KOPT-K1 (cell line): ENCODE data around the gene PNPO.
A peak's percentile ranks its signal among the peaks of the same experiment; 100 is the strongest.
"Not testable (repeated sequence)": the region's sequence is repeated elsewhere in the genome, so short reads cannot be mapped to it uniquely, and the experiment has no call there.

Experiments used
- H3K27ac ChIP-seq: fragments of 200-600 bp; sonication (generic); 2 replicates; pipeline ENCODE4 v1.5.1; 2016; ENCODE audit warnings: antibody characterized with exemption, mild to moderate bottlenecking, low read depth, low read length; ENCODE audit not compliant: poor library complexity, severe bottlenecking
- H3K36me3 ChIP-seq: fragments of 200-600 bp; sonication (generic); 2 replicates; pipeline ENCODE4 v1.5.1; 2017; ENCODE audit warnings: antibody characterized with exemption, mild to moderate bottlenecking, low read length, moderate library complexity; ENCODE audit not compliant: insufficient read depth
- H3K9me3 ChIP-seq: fragments of 200-600 bp; sonication (generic); 2 replicates; pipeline ENCODE4 v1.5.1; 2017; ENCODE audit warnings: antibody characterized with exemption, low read length, mild to moderate bottlenecking; ENCODE audit not compliant: insufficient read depth, poor library complexity, severe bottlenecking

The PNPO gene

DNA sequence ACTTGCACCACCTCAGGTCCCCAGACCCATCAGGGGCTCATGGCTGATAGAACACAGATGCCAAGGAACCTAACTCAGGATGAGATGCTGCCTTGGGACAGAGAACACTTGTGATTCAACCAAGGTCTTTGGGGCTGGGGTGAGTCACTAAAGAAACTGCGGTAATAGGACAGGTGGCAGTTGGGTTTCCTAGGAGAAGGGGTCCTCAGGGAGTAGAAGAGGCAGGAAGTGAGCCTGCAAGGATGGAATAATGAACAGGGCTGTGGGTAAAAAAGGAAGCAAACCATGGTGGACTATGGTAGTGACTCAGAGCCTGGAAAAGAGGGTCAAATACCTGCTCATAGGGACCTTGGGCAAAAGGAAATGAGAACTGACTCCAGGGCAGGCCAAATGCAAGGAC, 6.5 kb upstream of the PNPO start:
- Histone ChIP-seq H3K36me3 (peaks cover 9% of the 10 kb centered on the region), H3K9me3 (no peaks in the 10 kb centered on the region), H3K27ac (no peak overlapping the region)

DNA sequence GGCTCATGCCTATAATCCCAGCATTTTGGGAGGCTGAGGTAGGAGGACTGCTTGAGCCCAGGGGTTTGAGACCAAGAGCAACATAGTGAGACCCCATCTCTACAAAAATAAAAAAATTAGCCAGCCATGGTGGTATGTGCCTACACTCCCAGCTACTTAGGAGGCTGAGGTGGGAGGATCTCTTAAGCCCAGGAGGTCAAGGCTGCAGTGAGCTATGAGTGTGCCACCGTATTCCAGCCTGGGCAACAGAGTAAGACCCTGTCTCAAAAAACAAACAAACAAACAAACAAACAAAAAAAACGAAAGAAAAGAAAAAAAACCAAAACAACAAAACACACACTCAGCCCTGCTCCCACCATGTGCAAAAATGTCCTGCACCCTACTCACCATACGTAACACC, 5.9 kb upstream of the PNPO start:
- H3K9me3 ChIP-seq, H3K36me3 ChIP-seq, H3K27ac ChIP-seq: not testable (repeated sequence)

DNA sequence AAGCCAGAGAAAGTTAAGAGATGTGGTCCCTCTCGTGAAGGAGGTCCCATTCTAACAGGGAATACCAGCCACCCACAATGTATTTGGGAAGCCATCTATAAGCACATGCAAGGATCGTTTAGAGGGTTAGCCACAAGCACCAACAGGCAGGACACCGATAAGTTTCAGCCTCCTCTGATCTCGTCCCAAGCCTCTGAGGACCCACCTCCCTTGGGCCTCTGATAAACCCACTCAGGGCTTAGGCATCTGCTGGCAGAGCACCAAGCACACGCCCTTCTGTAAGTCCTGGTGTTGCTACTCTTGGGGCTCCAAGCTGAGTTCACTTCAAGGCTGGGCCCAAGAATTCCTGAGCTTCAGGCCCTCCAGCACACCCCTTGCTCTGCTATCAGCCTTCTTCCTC, 5.4 kb upstream of the PNPO start:
- Histone ChIP-seq H3K27ac (no peak overlapping the region), H3K9me3 (no peaks in the 10 kb centered on the region)

DNA sequence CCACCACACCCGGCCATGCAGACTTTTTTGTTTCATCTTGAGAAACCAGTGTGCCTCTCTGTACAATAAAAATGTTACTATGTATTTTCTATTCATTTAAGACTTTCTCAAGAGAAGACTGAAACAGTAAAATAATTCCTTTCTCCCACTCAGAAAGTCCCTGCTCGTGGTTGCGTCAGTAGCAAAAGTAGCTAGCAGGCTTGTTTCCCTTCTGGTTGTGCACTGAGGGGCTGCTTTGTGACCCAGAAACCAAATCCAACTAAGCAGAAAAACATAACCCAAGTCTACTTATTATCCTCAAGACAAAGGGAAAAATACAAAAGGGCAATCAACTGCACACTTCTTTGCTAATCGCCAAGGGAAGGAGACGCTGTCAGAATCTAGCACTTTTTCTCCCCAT, 3.4 kb upstream of the PNPO start:
- Histone ChIP-seq H3K27ac (no peak overlapping the region), H3K9me3 (no peaks in the 10 kb centered on the region), H3K36me3 (no peaks in the 10 kb centered on the region)

More for the DNA sequence above, 5.4 kb upstream of the PNPO start:
- H3K36me3 ChIP-seq: no peaks in the 10 kb centered on the region; the same call in 1 of the 2 replicates

DNA sequence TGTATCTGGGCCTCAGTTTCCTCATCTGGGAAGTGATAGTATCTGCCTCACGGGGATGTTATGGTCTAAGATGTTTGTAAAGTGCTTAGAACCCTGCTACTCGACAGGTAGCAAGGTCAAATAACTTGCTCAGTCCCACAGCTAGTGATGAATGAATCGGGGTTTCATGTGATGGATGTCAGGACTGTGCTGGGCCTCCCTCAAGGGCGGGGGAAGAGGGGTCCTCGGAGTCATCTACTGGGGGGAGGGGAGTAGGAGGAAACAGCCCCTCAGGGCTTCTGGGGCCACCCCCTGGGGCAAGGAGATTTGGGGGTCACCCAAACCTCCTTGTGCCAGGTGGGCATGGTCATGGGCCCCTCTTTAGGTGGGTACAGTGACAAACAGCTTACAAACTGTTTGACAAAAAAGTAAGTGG, 732 bp downstream of the PNPO start:
- Histone ChIP-seq H3K9me3 (no peaks in the 10 kb centered on the region), H3K27ac (peak overlapping the region; percentile 82), H3K36me3 (peaks cover 39% of the 10 kb centered on the region)

DNA sequence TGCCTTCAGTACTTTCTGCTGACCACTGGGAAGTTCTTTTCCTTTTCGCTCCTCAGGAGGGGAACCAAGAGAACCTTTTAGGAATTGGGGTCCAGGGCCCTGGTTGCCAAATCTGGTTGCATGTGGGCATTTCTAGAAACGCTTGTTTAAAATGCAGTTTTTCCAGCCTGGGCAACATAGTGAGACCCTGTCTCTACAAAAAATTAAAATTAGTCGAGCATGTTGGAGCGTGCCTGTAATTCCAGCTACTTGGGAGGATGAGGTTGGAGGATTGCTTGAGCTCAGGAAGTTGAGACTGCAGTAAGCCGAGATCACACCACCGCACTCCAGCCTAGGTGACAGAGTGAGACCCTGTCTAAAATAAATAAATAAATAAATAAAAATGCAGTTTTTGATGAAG, 1.2 kb downstream of the PNPO start:
- peaks cover 41% of the 10 kb centered on the region for H3K36me3 ChIP-seq
- H3K27ac ChIP-seq: peak overlapping the region; percentile 82
- no peaks in the 10 kb centered on the region for H3K9me3 ChIP-seq

DNA sequence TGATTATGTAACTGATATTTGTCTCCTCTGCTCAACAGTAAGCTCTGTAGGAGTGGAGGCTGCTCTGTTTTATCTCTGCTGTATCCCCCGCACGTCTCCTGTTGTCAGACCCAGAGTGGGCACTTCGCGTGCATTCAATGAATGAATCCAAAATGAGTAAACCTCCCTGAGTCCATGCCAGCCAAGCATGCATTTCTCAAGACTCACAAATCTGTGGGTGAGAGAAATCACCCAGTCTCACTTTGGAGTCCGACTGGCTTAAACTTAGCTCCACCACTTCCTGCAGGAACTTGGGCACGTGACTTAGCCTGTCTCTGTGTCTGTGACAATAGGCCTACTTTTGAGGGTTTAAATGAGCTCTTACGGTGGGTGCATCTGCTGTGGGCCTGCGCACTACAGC, 3.7 kb downstream of the PNPO start:
- peak overlapping the region; percentile 73 for H3K27ac ChIP-seq
- H3K9me3 ChIP-seq: no peaks in the 10 kb centered on the region
- H3K36me3 ChIP-seq: peaks cover 63% of the 10 kb centered on the region

DNA sequence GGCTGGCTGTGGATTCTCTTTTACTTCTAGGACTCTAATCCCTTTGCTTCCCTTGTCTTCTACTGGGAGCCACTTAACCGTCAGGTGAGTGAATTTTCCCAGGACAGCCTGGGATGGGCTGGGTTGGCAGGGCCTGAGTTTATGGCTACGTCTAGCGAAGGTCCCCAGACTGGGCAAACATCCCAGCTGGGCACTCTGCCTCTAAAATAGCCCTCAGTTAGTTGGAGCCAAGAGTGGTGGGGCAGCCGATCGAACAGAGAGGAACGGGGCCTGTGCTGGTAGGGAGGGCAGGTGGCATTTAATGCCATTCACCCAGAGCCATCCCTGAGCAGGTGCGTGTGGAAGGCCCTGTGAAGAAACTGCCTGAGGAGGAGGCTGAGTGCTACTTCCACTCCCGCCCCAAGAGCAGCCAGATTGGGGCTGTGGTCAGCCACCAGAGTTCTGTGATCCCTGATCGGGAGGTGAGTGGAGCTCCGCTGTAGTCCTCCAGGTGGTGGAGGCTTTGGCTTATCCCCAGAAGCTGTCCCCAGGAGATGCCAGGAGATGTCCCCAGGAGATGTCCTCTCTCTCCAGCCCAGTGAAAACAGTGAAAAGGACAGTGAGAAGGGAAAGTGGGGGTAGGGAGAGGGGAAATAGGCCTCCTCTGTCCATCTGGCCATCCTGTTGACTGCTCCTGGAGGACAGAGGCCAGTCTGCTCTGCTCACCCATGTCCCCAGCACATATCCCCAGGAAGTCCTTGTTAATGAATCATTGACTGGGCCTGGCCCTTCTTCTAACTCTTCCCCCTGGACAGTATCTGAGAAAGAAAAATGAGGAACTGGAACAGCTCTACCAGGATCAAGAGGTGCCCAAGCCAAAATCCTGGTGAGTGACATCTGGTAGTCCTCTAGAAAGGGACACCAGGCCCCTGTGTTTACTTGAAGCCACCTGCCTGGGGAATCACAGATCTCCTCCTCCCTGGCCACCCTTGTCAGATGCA, 4.4 kb downstream of the PNPO start:
- Histone ChIP-seq H3K9me3 (no peaks in the 10 kb centered on the region), H3K27ac (peak overlapping the region; percentile 73), H3K36me3 (peaks cover 63% of the 10 kb centered on the region)

DNA sequence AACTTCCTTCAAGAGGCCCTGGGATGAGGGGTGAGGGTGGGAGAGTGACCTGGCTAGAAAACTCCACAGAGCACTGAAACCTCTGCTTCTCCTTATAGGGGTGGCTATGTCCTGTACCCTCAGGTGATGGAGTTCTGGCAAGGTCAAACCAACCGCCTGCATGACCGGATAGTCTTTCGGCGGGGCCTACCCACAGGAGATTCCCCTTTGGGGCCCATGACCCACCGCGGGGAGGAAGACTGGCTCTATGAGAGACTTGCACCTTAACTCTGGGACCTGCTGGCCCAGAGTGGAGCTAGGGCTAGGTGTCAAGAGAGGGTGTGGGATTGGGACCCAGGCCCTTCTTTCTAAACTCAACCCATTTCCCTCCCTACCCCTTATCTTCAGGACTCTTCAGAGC, 5.1 kb downstream of the PNPO start:
- H3K27ac ChIP-seq: peak overlapping the region; percentile 73
- H3K36me3 ChIP-seq: peaks cover 68% of the 10 kb centered on the region
- no peaks in the 10 kb centered on the region for H3K9me3 ChIP-seq

DNA sequence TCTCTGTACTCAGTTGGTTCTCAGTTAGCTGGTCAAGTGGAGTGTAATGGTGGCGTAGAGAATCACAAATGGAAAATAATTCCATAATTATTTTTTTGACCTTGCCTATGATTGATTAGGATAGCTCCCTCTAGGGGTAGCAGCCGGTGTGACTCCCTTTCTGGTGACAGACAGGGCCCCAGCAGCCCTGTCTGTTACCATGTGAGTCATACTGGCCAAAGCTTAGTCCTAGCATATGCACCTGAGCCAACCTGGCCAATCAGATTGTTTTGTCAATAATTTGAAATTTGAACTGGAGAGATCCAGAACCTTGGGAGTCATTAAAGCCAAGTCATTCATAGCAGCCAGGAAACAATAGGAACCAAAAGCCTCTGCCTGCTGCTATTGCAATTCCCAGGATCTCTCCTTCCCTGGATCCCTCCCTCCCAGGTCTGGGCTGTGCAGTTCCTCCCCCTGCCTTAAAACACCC, 5.6 kb downstream of the PNPO start:
- Histone ChIP-seq H3K36me3 (peaks cover 72% of the 10 kb centered on the region), H3K27ac (no peak overlapping the region)

DNA sequence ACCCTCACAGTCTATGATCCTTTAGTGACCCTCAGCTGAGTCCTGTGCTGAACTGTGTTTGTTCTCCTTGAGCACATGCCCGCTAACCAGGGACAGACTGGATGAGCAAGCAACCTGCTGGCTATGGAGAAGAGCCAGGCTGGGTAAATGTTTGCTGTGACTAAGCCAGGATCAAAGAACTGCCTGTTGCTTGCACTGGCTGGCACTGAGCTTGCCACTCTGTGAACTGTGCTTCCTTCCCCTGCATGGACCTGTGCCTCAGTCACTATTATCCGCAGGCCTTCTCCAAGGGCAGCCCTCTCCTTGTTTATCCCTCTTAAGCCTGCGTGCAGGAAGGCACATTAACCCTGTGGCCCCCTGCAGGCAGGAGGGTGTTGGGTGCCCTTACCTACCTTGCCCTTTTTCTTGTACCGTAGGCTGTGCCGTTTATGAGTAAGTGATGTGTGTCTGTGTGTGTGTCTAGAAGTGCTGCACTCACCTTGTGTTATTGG, 7.4 kb downstream of the PNPO start:
- H3K27ac ChIP-seq: no peak overlapping the region
- H3K9me3 ChIP-seq: no peaks in the 10 kb centered on the region

More for the DNA sequence above, 5.6 kb downstream of the PNPO start:
- no peaks in the 10 kb centered on the region for H3K9me3 ChIP-seq

DNA sequence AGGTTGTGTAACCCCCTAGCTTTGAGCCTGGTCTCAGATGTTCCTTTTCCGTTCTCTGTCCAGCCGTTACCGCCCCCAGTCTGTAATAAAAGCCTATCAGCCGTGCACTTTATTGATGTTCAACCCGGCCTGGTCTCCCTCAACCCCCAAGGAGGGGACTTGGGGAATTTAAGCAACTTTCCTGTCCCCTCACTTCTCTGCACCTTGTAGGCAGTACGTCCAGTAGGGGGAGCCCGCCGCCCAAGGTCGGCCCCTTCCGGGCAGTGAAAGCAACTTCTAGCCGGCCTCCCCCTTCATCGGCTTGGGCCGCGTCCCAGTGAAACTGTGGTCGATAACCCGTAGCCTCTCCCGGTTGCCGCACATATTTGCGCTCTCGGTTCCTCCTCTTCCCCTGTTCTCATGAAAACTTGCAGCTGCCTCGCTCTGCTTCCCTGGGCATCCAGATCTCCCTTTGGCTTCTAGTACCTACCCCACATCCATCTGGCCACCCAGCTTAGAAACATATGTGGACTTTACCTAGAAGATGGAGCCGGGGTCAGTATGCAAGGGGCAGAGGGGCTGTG, 7.9 kb downstream of the PNPO start:
- H3K27ac ChIP-seq: peak overlapping the region; percentile 50
- no peaks in the 10 kb centered on the region for H3K9me3 ChIP-seq
- peaks cover 65% of the 10 kb centered on the region for H3K36me3 ChIP-seq

More for the DNA sequence above, 7.4 kb downstream of the PNPO start:
- peaks cover 70% of the 10 kb centered on the region for H3K36me3 ChIP-seq

DNA sequence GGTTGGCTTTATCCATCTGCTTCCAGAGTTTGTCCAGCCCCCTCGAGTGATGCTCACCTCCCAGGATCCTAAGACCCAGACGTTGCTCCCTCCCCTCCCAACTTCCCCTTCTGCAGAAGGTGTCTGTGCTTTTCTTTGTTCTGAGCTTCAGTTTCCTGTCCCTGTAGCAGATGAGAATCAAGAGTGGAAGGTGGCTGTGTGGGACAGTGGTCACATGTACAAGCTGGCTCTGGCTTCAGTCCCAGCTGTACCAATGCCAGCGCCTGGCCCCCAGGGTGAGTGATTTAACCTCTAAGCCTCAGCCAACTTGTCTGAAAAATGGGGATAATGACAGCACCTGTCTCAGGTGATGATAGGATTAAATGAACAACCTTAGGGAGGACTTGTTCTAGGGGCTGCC, 8.6 kb downstream of the PNPO start:
- Histone ChIP-seq H3K36me3 (peaks cover 58% of the 10 kb centered on the region), H3K27ac (peak overlapping the region; percentile 50)

DNA sequence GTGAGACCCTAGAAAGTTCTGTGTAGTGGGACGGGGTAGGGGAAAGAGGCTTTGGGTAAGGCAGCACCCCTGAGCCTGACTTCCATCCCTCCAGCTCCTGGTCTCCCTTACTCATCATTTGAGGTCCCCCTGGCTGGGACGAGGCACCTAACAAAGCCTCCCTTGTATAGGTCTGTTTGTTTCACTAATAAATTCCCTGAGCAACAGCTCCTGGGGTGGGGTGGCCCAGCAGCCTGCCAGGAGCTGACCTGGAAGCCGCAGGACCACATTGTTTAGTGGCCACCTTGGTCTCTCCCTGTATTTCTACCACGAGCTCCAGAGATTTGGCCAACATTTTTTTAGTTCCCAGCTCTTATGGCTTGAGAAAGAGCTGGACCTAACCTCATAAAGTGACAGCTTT, 9.1 kb downstream of the PNPO start:
- Histone ChIP-seq H3K9me3 (no peaks in the 10 kb centered on the region), H3K36me3 (peaks cover 55% of the 10 kb centered on the region), H3K27ac (peak overlapping the region; percentile 50)

More for the DNA sequence above, 8.6 kb downstream of the PNPO start:
- H3K9me3 ChIP-seq: no peaks in the 10 kb centered on the region

DNA sequence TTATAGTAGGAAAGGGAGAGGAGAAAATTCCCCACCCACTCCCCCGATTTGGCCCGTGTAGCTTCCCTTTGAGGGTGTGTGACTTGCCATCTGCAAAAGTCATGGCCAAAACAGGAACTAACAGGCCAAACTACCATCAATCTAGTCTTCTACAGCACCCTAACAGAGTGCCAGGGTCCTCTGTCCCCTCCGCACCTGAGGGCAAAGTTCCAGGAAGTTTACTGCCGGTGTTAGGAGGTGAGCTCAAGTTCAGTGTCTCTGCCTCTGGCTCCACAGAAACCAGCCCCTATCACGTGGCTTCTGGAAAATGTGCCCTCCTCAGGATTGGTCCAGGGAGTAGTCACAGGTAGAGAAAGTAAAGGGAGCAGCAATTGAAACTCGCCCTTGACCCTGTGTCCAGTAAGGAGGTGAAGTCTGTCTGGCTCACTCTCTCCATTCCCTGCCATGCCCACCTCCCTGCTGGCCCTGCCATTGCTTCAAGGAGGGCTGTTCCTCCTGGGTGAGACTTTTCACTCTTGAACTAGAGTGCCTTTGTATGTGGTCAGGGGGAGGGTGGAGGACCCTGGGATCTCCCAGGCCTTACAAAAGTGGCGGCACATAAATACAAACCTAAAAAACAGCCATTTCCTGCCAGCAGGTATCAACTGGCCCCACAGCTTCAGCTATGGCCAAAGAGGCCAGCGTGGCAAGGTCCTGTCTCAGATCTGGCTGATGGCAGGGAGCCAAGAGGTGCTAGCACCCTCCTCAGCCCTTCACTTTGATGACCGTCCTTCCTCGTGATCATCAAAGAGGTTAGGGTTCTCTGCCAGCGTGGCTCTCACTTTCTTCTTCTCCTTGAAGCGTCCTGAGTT, 11.0 kb downstream of the PNPO start:
- Histone ChIP-seq H3K36me3 (peaks cover 36% of the 10 kb centered on the region), H3K9me3 (no peaks in the 10 kb centered on the region), H3K27ac (no peak overlapping the region)
